Measurements from ENCODE around the gene SIRPG. TPM values are rescaled to one million over a fixed set of nuclear protein-coding genes. Genes with fewer than 3 reads are reported as not detected.

Gene SIRPG
- total RNA-seq, 1 experiment from 2014 or later = 2.1 TPM

DNA sequence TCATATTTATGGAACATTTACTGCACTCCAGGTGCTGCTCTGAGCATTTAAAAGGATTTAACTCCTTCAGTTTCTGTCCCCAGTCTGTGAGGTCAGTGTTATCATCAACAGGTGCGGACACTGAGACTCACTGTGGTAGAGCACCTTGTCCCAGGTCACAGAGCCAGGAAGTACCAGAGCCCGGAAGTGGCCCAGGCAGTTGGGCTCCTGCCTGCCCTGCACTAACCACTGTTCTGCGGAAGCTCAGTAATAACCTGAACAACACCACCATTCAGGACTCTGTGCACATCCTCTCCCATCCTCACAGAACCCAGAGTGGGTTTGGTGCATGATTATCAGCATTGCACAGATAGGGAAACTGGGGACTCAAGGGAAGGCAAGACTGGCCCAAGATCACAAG is 16.8 kb upstream of the SIRPG start:
- Histone ChIP-seq H3K4me1 (replicated peaks; ENCODE audit: insufficient read depth) (peaks cover 14% of the 10 kb centered on the region), H3F3A (ENCODE audit: insufficient read depth, low read depth) (peaks cover 4% of the 10 kb centered on the region; the same call in 1 of the 2 replicates), H3K4me2 (no peak overlapping the region), H2AFZ (no peak overlapping the region), H3K4me3 (no peak overlapping the region), H3K9me2 (ENCODE audit: insufficient read depth) (no peaks in the 10 kb centered on the region), H3K9me3 (ENCODE audit: insufficient read depth, low read depth) (no peaks in the 10 kb centered on the region), H3K79me2 (ENCODE audit: low read depth) (no peaks in the 10 kb centered on the region), H4K20me1 (ENCODE audit: insufficient read depth) (no peaks in the 10 kb centered on the region), H3K36me3 (ENCODE audit: low read depth) (no peaks in the 10 kb centered on the region), H3K27me3 (ENCODE audit: insufficient read depth, low read depth) (no peaks in the 10 kb centered on the region), H3K27ac (no peak overlapping the region)
- ChIA-PET CTCF (no interaction called here), POLR2A (ENCODE audit: unreplicated experiment) (no interaction called here)
- DNase-seq = no peak
- intact Hi-C loops (cut with micrococcal nuclease; ENCODE audit: unreplicated experiment) = no loop called here
- no peak for TF ChIP-seq EZH2 (IDR thresholded peaks at IDR 0.05; ENCODE audit: low read depth)
- no peak for TF ChIP-seq CTCF (conservative IDR thresholded peaks at IDR 0.05)
- BruUV-seq (replicated peaks) = no TSS peak

DNA sequence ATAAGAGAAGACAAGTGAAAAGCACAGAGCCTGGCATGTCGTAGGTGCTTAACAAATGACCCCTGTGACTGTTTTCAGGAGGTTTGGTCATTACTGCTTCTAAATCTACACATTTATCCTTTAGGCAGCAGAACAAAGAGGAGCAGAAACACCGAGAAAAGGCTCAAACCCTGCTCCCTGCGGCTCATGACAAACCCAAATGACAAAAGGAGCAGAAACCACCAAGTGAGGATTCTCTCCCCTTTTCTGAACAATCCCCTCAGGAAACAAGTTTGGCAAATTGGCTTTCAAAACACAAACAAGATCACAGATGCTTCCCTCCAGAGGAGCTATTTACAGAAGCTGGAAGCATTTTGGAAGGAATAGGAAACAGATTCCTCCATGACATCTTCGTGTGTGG is 15.8 kb upstream of the SIRPG start:
- H3K4me1 ChIP-seq (replicated peaks; ENCODE audit: insufficient read depth) = peaks cover 17% of the 10 kb centered on the region
- no peak overlapping the region for H3K4me2 ChIP-seq
- H3K27ac ChIP-seq = no peak overlapping the region
- no peaks in the 10 kb centered on the region for H3K36me3 ChIP-seq (ENCODE audit: low read depth)
- H2AFZ ChIP-seq = no peak overlapping the region
- no peaks in the 10 kb centered on the region; the same call in 1 of the 2 replicates for H3K9me2 ChIP-seq (ENCODE audit: insufficient read depth)
- peaks cover 4% of the 10 kb centered on the region; the same call in 1 of the 2 replicates for H3F3A ChIP-seq (ENCODE audit: insufficient read depth, low read depth)
- no peak for DNase-seq
- no peaks in the 10 kb centered on the region for H3K27me3 ChIP-seq (ENCODE audit: insufficient read depth, low read depth)
- no peaks in the 10 kb centered on the region for H3K9me3 ChIP-seq (ENCODE audit: insufficient read depth, low read depth)
- TF ChIP-seq CTCF (conservative IDR thresholded peaks at IDR 0.05) (no peak), EZH2 (IDR thresholded peaks at IDR 0.05; ENCODE audit: low read depth) (no peak)
- ChIA-PET POLR2A (ENCODE audit: unreplicated experiment) (no interaction called here), CTCF (no interaction called here)
- no TSS peak for BruUV-seq (replicated peaks)
- no peak overlapping the region for H3K4me3 ChIP-seq
- intact Hi-C loops (cut with micrococcal nuclease; ENCODE audit: unreplicated experiment) = no loop called here
- H3K79me2 ChIP-seq (ENCODE audit: low read depth) = no peaks in the 10 kb centered on the region
- H4K20me1 ChIP-seq (ENCODE audit: insufficient read depth) = no peaks in the 10 kb centered on the region

- no peaks in the 10 kb centered on the region for H3K9me3 ChIP-seq (ENCODE audit: insufficient read depth, low read depth)
- intact Hi-C loops (cut with micrococcal nuclease; ENCODE audit: unreplicated experiment) = no loop called here
- H4K20me1 ChIP-seq (ENCODE audit: insufficient read depth) = no peaks in the 10 kb centered on the region
- no peak overlapping the region for H3K4me3 ChIP-seq
- H3K36me3 ChIP-seq (ENCODE audit: low read depth) = no peaks in the 10 kb centered on the region
- H3K27ac ChIP-seq = no peak overlapping the region
- DNase-seq = no peak
- no peaks in the 10 kb centered on the region for H3K27me3 ChIP-seq (ENCODE audit: insufficient read depth, low read depth)
- H3K9me2 ChIP-seq (ENCODE audit: insufficient read depth) = no peaks in the 10 kb centered on the region; the same call in 1 of the 2 replicates
- no TSS peak for BruUV-seq (replicated peaks)
- ChIA-PET POLR2A (ENCODE audit: unreplicated experiment) (no interaction called here), CTCF (no interaction called here)
- no peak overlapping the region for H3K4me2 ChIP-seq
- TF ChIP-seq EZH2 (IDR thresholded peaks at IDR 0.05; ENCODE audit: low read depth) (no peak), CTCF (conservative IDR thresholded peaks at IDR 0.05) (no peak)
- H2AFZ ChIP-seq = no peak overlapping the region
- peaks cover 17% of the 10 kb centered on the region for H3K4me1 ChIP-seq (replicated peaks; ENCODE audit: insufficient read depth)
- H3K79me2 ChIP-seq (ENCODE audit: low read depth) = no peaks in the 10 kb centered on the region
- H3F3A ChIP-seq (ENCODE audit: insufficient read depth, low read depth) = peaks cover 4% of the 10 kb centered on the region; the same call in 1 of the 2 replicates
These were observed 15.1 kb upstream of the SIRPG start for GRCh38 chr20:1672728-1673127.

Data from PC-9 (cell line).